GM04504 (cell line): ENCODE data around the gene ITCH.
"Not testable (repeated sequence)": the region's sequence is repeated elsewhere in the genome, so short reads cannot be mapped to it uniquely, and the experiment has no call there.

Experiments used
- DNase-seq: peaks from one replicate; pipeline ENCODE4 v3.0.0-alpha.2; 2012; ENCODE audit warnings: low read depth

The ITCH gene

GRCh38 chr20:34343458-34344211 lies 19.4 kb upstream of the ITCH start:
- no peak for DNase-seq

GRCh38 chr20:34344238-34344637 lies 18.8 kb upstream of the ITCH start:
- no peak for DNase-seq

GRCh38 chr20:34345402-34345736 lies 17.7 kb upstream of the ITCH start:
- no peak for DNase-seq

- DNase-seq, result not testable (repeated sequence)
Observed at GRCh38 chr20:34345839-34346532, 17.1 kb upstream of the ITCH start.

- DNase-seq, result not testable (repeated sequence)
Observed at GRCh38 chr20:34346533-34346865, 16.6 kb upstream of the ITCH start.

- DNase-seq, result no peak
Observed at GRCh38 chr20:34347571-34347970, 15.5 kb upstream of the ITCH start.

- DNase-seq, result no peak
Observed at GRCh38 chr20:34350095-34350494, 13.0 kb upstream of the ITCH start.

- not testable (repeated sequence) for DNase-seq
Observed at GRCh38 chr20:34353467-34353866, 9.6 kb upstream of the ITCH start.

GRCh38 chr20:34355427-34355826 lies 7.6 kb upstream of the ITCH start:
- no peak for DNase-seq

- not testable (repeated sequence) for DNase-seq
Observed at GRCh38 chr20:34359729-34360128, 3.3 kb upstream of the ITCH start.

- DNase-seq, result no peak
Observed at GRCh38 chr20:34362502-34363061, 491 bp upstream of the ITCH start.

- no peak for DNase-seq
Observed at GRCh38 chr20:34363465-34364222, 571 bp downstream of the ITCH start.

- no peak for DNase-seq
Observed at GRCh38 chr20:34364223-34364506, 1.1 kb downstream of the ITCH start.

- DNase-seq, result no peak
Observed at GRCh38 chr20:34365765-34366213, 2.7 kb downstream of the ITCH start.

GRCh38 chr20:34367155-34367554 lies 4.1 kb downstream of the ITCH start:
- no peak for DNase-seq

- not testable (repeated sequence) for DNase-seq
Observed at GRCh38 chr20:34367911-34368310, 4.8 kb downstream of the ITCH start.

GRCh38 chr20:34368547-34368946 lies 5.5 kb downstream of the ITCH start:
- no peak for DNase-seq

GRCh38 chr20:34369265-34369664 lies 6.2 kb downstream of the ITCH start:
- DNase-seq, result no peak

- no peak for DNase-seq
Observed at GRCh38 chr20:34370062-34370461, 7.0 kb downstream of the ITCH start.

- DNase-seq, result no peak
Observed at GRCh38 chr20:34373445-34373844, 10.4 kb downstream of the ITCH start.

- DNase-seq, result no peak
Observed at GRCh38 chr20:34374209-34374760, 11.2 kb downstream of the ITCH start.

- DNase-seq, result no peak
Observed at GRCh38 chr20:34375977-34376430, 12.9 kb downstream of the ITCH start.
